Neuronal stem cell (in vitro differentiated cells): ENCODE data around the gene MED13L.

Experiments used
- DNase-seq: peaks from one replicate; pipeline ENCODE4 v3.0.0-alpha.2; 2013; ENCODE audit warnings: low spot score
- H2AFZ ChIP-seq: one replicate; pipeline ENCODE4 v1.6.1; 2013; ENCODE audit warnings: mild to moderate bottlenecking, low read length, inconsistent platforms
- H2AK5ac ChIP-seq: 2 replicates; pipeline ENCODE4 v1.6.1; 2013; ENCODE audit warnings: low read depth, mild to moderate bottlenecking, inconsistent platforms, low read length, moderate library complexity, mixed read lengths
- H2BK120ac ChIP-seq: 2 replicates; pipeline ENCODE4 v1.6.1; 2013; ENCODE audit warnings: low read depth, mild to moderate bottlenecking, inconsistent platforms, low read length, moderate library complexity, mixed read lengths
- H2BK12ac ChIP-seq: one replicate; pipeline ENCODE4 v1.6.1; 2013; ENCODE audit warnings: low read length, inconsistent platforms
- H2BK15ac ChIP-seq: 2 replicates; pipeline ENCODE4 v1.6.1; 2013; ENCODE audit warnings: mild to moderate bottlenecking, low read length, inconsistent platforms, mixed read lengths
- H2BK5ac ChIP-seq: one replicate; pipeline ENCODE4 v1.6.1; 2013; ENCODE audit warnings: inconsistent platforms, mild to moderate bottlenecking, low read length, moderate library complexity
- H3K14ac ChIP-seq: one replicate; pipeline ENCODE4 v1.6.1; 2013; ENCODE audit warnings: low read length, inconsistent platforms
- H3K18ac ChIP-seq: 2 replicates; pipeline ENCODE4 v1.6.1; 2013; ENCODE audit warnings: low read length, inconsistent platforms
- H3K23ac ChIP-seq: 2 replicates; pipeline ENCODE4 v1.6.1; 2013; ENCODE audit warnings: low read depth, mild to moderate bottlenecking, mixed read lengths, low read length, inconsistent platforms; ENCODE audit not compliant: poor library complexity
- H3K27ac ChIP-seq: replicated peaks from 3 replicates; pipeline ENCODE4 v1.5.1; 2013; ENCODE audit warnings: low read length, inconsistent platforms
- H3K27me3 ChIP-seq, 3 experiments: 2 replicates each; pipeline ENCODE4 v1.6.1; 2013; ENCODE audit warnings: low read length in 3 of 3, mild to moderate bottlenecking in 2 of 3, inconsistent platforms in 1 of 3, low read depth in 1 of 3, mixed read lengths in 1 of 3, moderate library complexity in 1 of 3; ENCODE audit not compliant: control insufficient read depth in 3 of 3, insufficient read depth in 3 of 3
- H3K36me3 ChIP-seq, 2 donors: replicated peaks in 1 of 2; 2 replicates each; pipeline ENCODE4 v1.6.1; 2013; ENCODE audit warnings: low read length in 2 of 2; ENCODE audit not compliant: control insufficient read depth in 2 of 2, insufficient read depth in 2 of 2
- H3K4ac ChIP-seq: 2 replicates; pipeline ENCODE4 v1.6.1; 2013; ENCODE audit warnings: inconsistent platforms, mild to moderate bottlenecking, low read length, moderate library complexity
- H3K4me1 ChIP-seq, 2 donors: 1 replicate in 1 of 2; 2 replicates in 1 of 2; pipeline ENCODE4 v1.6.1; 2013; ENCODE audit warnings: low read length in 2 of 2, low read depth in 1 of 2; ENCODE audit not compliant: control insufficient read depth in 2 of 2, insufficient read depth in 1 of 2
- H3K4me2 ChIP-seq: one replicate; pipeline ENCODE4 v1.6.1; 2013; ENCODE audit warnings: mild to moderate bottlenecking, low read length, inconsistent platforms; ENCODE audit not compliant: insufficient read depth, poor library complexity, severe bottlenecking
- H3K4me3 ChIP-seq, 2 donors: 2 replicates each; pipeline ENCODE4 v1.5.1; 2013; ENCODE audit warnings: low read length in 2 of 2, mild to moderate bottlenecking in 2 of 2, inconsistent platforms in 1 of 2, moderate library complexity in 1 of 2
- H3K79me1 ChIP-seq: one replicate; pipeline ENCODE4 v1.6.1; 2013; ENCODE audit warnings: low read depth, mild to moderate bottlenecking, inconsistent platforms, low read length, moderate library complexity
- H3K9ac ChIP-seq: one replicate; pipeline ENCODE4 v1.6.1; 2013; ENCODE audit warnings: mild to moderate bottlenecking, low read depth, low read length, inconsistent platforms; ENCODE audit not compliant: poor library complexity
- H3K9me3 ChIP-seq, 2 donors: replicated peaks in 1 of 2; 2 replicates each; pipeline versions ENCODE3 to v1.6.1; 2013; ENCODE audit warnings: low read length in 2 of 2, mild to moderate bottlenecking in 2 of 2, inconsistent platforms in 1 of 2, low read depth in 1 of 2, mixed read lengths in 1 of 2, moderate library complexity in 1 of 2; ENCODE audit not compliant: control insufficient read depth in 2 of 2, insufficient read depth in 1 of 2
- H4K8ac ChIP-seq: one replicate; pipeline ENCODE4 v1.6.1; 2013; ENCODE audit warnings: low read depth, mild to moderate bottlenecking, inconsistent platforms, low read length, moderate library complexity
- H4K91ac ChIP-seq: one replicate; pipeline ENCODE4 v1.6.1; 2013; ENCODE audit warnings: low read length, low read depth, mild to moderate bottlenecking, inconsistent platforms; ENCODE audit not compliant: poor library complexity
- whole genome bisulfite sequencing, 2 donors: extraction: QIAGEN DNeasy Blood & Tissue Kit; methylation state at CpG; one replicate each; pipeline ENCODE4 v1.1.7; 2013; ENCODE audit warnings: missing lambda C conversion rate in 2 of 2, mixed read lengths in 1 of 2; ENCODE audit not compliant: insufficient read length in 2 of 2, insufficient replicate concordance in 1 of 2; ENCODE audit errors: extremely low coverage in 2 of 2; 5-methylcytosine and 5-hydroxymethylcytosine counted together

MED13L gene

DNA sequence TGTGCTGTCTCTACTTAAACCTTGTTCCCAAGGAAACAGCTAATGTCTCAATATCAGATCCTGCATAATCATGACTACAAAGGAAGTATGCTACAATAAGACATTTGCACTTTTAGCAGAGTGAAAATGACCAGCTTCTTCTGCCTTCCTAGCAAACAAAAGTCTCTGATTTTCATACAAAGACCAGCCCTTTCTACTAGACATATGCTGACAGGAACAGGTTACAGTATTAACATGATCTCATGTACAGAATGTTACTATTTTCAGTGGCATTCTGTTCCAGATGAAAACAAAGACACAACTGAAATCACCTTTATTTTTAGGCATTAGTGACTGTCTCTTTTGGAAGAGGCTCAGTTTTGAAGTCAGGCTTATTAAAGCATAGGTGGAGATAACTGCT, 228.6 kb downstream of the MED13L start:
- H3K18ac ChIP-seq = no peak overlapping the region

DNA sequence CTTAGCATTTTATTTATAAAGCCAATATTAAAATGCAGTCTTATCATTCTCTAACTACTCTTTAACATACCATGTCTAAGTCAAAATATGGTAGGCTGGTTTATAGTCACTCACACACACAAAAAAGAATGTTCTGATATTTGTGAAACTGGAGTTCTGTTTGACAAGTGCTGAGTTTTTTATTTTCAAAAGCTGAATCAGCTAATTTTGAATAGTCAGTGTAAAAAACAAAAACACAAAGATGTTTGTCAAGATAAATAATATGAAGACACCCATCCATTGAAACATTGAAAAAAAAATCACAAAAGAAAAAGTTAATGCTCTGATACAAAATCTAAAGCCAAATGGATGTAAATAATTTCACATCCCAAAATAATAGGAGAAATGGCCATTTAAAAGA, 231.5 kb downstream of the MED13L start:
- no peak overlapping the region for H3K4ac ChIP-seq
- no peak overlapping the region for H4K91ac ChIP-seq
- no peak overlapping the region for H2BK15ac ChIP-seq
- no peak overlapping the region for H2AK5ac ChIP-seq
- no peak overlapping the region for H2BK120ac ChIP-seq
- no peak overlapping the region for H3K27ac ChIP-seq
- H3K9me3 ChIP-seq = no peaks in the 10 kb centered on the region
- no peak overlapping the region for H3K4me3 ChIP-seq
- no peak overlapping the region for H2AFZ ChIP-seq
- H2BK12ac ChIP-seq = no peak overlapping the region
- no peaks in the 10 kb centered on the region for H3K27me3 ChIP-seq
- no peaks in the 10 kb centered on the region for H3K36me3 ChIP-seq
- no peak overlapping the region for H3K14ac ChIP-seq
- H3K18ac ChIP-seq = no peak overlapping the region
- H3K79me1 ChIP-seq = no peaks in the 10 kb centered on the region
- no peak for DNase-seq
- no peak overlapping the region for H4K8ac ChIP-seq
- no peak overlapping the region for H2BK5ac ChIP-seq
- H3K23ac ChIP-seq = no peak overlapping the region
- H3K4me1 ChIP-seq = peaks cover 0 to 9% of the 10 kb centered on the region in 2 donors
- no peak overlapping the region for H3K9ac ChIP-seq
- H3K4me2 ChIP-seq = no peak overlapping the region

More for the DNA sequence above, 228.6 kb downstream of the MED13L start:
- Histone ChIP-seq H3K27me3 (no peaks in the 10 kb centered on the region), H2BK15ac (no peak overlapping the region), H3K4me3 (no peak overlapping the region), H3K9me3 (no peaks in the 10 kb centered on the region), H3K4me1 (peaks cover 0 to 19% of the 10 kb centered on the region in 2 donors), H3K27ac (no peak overlapping the region), H3K4ac (no peak overlapping the region), H3K4me2 (no peak overlapping the region), H3K9ac (no peak overlapping the region), H3K36me3 (no peaks in the 10 kb centered on the region), H2BK120ac (no peak overlapping the region), H3K79me1 (no peaks in the 10 kb centered on the region), H2BK5ac (no peak overlapping the region), H2AK5ac (no peak overlapping the region), H3K14ac (no peak overlapping the region), H2AFZ (no peak overlapping the region), H4K91ac (no peak overlapping the region), H4K8ac (no peak overlapping the region), H3K23ac (no peak overlapping the region), H2BK12ac (no peak overlapping the region)
- DNase-seq = no peak

DNA sequence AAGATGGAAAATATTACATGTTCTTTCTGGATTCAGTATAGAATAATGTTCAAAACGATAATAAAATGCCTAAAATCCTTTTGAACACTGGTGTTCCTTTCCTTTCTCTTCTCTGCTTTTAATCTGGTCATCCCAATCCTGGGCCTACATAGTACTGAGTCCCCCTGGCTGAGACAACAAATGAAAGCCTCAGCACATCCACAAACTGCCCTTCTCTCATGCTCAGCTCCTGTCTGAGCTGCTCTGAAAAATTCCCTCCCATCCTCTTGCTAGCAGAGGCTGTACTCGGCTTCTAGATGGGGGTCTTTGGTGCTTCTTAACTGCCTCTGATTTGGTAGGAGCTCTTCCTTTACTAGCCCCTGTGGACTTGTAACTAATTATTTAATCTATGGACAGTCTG, 232.3 kb downstream of the MED13L start:
- no CpG with 5 or more reads among the region's 2 CpGs for WGBS, 2 donors
- Histone ChIP-seq H2BK5ac (no peak overlapping the region), H3K9me3 (no peaks in the 10 kb centered on the region), H3K4ac (no peak overlapping the region), H3K27me3 (no peaks in the 10 kb centered on the region), H4K8ac (no peak overlapping the region), H2AK5ac (no peak overlapping the region), H3K36me3 (no peaks in the 10 kb centered on the region), H3K4me3 (no peak overlapping the region), H2AFZ (no peak overlapping the region), H3K4me1 (peaks cover 0 to 9% of the 10 kb centered on the region in 2 donors), H3K9ac (no peak overlapping the region), H4K91ac (no peak overlapping the region), H3K18ac (no peak overlapping the region), H3K79me1 (no peaks in the 10 kb centered on the region), H2BK120ac (no peak overlapping the region), H2BK12ac (no peak overlapping the region), H2BK15ac (no peak overlapping the region), H3K23ac (no peak overlapping the region), H3K14ac (no peak overlapping the region), H3K27ac (no peak overlapping the region), H3K4me2 (no peak overlapping the region)
- DNase-seq = no peak

DNA sequence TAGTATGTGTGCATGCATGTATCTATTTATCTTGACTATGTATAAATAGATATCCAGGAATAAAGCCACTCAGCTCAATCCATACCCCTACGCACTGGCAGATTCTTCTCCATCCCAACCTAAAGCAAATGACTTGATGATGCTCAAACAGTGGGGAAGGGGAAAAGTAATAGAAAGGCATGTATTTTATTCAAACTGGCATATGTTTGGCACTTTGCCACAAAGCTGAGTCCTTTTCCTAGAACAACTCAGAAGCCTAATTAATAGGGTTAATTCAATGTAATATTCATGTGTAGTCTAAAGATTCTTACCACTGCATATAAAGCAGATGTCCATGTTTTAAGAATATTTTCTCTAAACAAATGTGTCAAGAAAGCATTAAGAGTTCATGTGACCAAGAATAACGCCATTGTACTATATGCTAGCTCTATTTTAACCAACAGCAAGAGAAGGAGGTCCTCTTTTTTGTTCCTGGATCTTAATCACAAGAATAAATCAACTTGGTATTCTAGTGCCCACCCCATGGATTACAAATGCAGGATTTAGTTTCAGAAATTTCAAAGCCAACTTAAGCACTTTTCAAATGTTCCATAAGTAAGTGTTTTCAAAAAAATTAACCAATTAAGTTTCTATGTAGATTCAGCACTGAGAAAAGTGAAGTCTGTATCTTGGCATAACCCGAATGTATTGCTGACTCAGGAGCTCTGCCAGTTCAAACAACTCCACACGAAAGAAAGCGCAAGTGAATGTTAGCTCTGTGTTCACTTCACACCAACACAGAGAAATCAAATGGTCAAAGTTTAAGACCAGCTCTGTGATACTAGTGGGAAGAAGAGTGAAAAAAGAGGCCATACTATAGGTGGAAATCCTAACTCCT, 233.6 kb downstream of the MED13L start:
- Histone ChIP-seq H2BK12ac (no peak overlapping the region), H4K8ac (no peak overlapping the region), H2AFZ (no peak overlapping the region), H2BK15ac (no peak overlapping the region), H3K18ac (no peak overlapping the region), H3K4me3 (no peak overlapping the region), H3K4me1 (peaks cover 0 to 6% of the 10 kb centered on the region in 2 donors), H3K23ac (no peak overlapping the region), H3K4ac (no peak overlapping the region), H3K27me3 (no peaks in the 10 kb centered on the region), H2AK5ac (no peak overlapping the region), H3K79me1 (no peaks in the 10 kb centered on the region), H2BK5ac (no peak overlapping the region), H3K4me2 (no peak overlapping the region), H3K36me3 (no peaks in the 10 kb centered on the region), H4K91ac (no peak overlapping the region), H3K14ac (no peak overlapping the region), H3K9me3 (no peaks in the 10 kb centered on the region), H3K27ac (no peak overlapping the region), H3K9ac (no peak overlapping the region), H2BK120ac (no peak overlapping the region)
- DNase-seq = no peak
- no CpG with 5 or more reads among the region's 5 CpGs for whole genome bisulfite sequencing, 2 donors
